OCI-LY1 (cell line): ENCODE data around the gene TAS1R3.
"Not testable (repeated sequence)": the region's sequence is repeated elsewhere in the genome, so short reads cannot be mapped to it uniquely, and the experiment has no call there.

Experiments
- H2AFZ ChIP-seq: fragments of 200-600 bp; sonication (generic), shearing (Covaris generic); 2 replicates; pipeline ENCODE4 v1.6.0; 2014; ENCODE audit warnings: antibody characterized with exemption, mild to moderate bottlenecking, low read length
- H3F3A ChIP-seq: fragments of 200-600 bp; sonication (generic), shearing (Covaris generic); 2 replicates; pipeline ENCODE4 v1.6.0; 2014; ENCODE audit warnings: mild to moderate bottlenecking, antibody characterized with exemption, low read length, moderate library complexity; ENCODE audit not compliant: insufficient read depth
- H3K27ac ChIP-seq: fragments of 200-600 bp; sonication (generic); 2 replicates; pipeline ENCODE4 v1.5.1; 2014; ENCODE audit warnings: low read length, mixed run types, mild to moderate bottlenecking, low read depth; ENCODE audit not compliant: poor library complexity, severe bottlenecking
- H3K27me3 ChIP-seq: fragments of 200-600 bp; sonication (generic); 2 replicates; pipeline ENCODE4 v1.6.0; 2014; ENCODE audit warnings: antibody characterized with exemption, mild to moderate bottlenecking, low read length, moderate library complexity; ENCODE audit not compliant: insufficient read depth
- H3K36me3 ChIP-seq: fragments of 200-600 bp; sonication (generic); 2 replicates; pipeline ENCODE4 v1.6.1; 2014; ENCODE audit warnings: mild to moderate bottlenecking, antibody characterized with exemption, low read length, moderate library complexity, mixed read lengths; ENCODE audit not compliant: insufficient read depth
- H3K4me1 ChIP-seq: fragments of 200-600 bp; sonication (generic); 2 replicates; pipeline ENCODE4 v1.5.1; 2014; ENCODE audit warnings: mild to moderate bottlenecking, low read length, moderate library complexity; ENCODE audit not compliant: insufficient read depth, severe bottlenecking
- H3K4me2 ChIP-seq: fragments of 200-600 bp; sonication (generic), shearing (Covaris generic); 2 replicates; pipeline ENCODE4 v1.6.1; 2014; ENCODE audit warnings: low read length
- H3K4me3 ChIP-seq: fragments of 200-600 bp; sonication (generic); 2 replicates; pipeline ENCODE4 v1.5.1; 2014; ENCODE audit warnings: low read length, low read depth, mild to moderate bottlenecking, mixed read lengths; ENCODE audit not compliant: poor library complexity, severe bottlenecking
- H3K79me2 ChIP-seq: fragments of 200-600 bp; shearing (Covaris generic); 2 replicates; pipeline ENCODE4 v1.6.1; 2016; ENCODE audit warnings: mixed run types, low read length, mixed read lengths; ENCODE audit not compliant: insufficient read depth
- H3K9ac ChIP-seq: fragments of 200-600 bp; sonication (generic), shearing (Covaris generic); 2 replicates; pipeline ENCODE4 v1.6.1; 2014; ENCODE audit warnings: mild to moderate bottlenecking, low read length, mixed read lengths
- H3K9me2 ChIP-seq: fragments of 200-600 bp; sonication (generic), shearing (Covaris generic); 2 replicates; pipeline ENCODE4 v1.6.1; 2014; ENCODE audit warnings: low read depth, mild to moderate bottlenecking, low read length, mixed read lengths
- H3K9me3 ChIP-seq: fragments of 200-600 bp; shearing (Covaris generic); 2 replicates; pipeline ENCODE4 v1.6.1; 2014; ENCODE audit warnings: low read length, mixed read lengths
- H4K20me1 ChIP-seq: fragments of 200-600 bp; sonication (generic), shearing (Covaris generic); 2 replicates; pipeline ENCODE4 v1.6.0; 2016; ENCODE audit warnings: mild to moderate bottlenecking, low read length; ENCODE audit not compliant: insufficient read depth
- CTCF ChIP-seq: fragments of 200-600 bp; sonication (generic), shearing (Covaris generic); IDR thresholded peaks from 2 replicates; pipeline ENCODE4 v1.5.1; 2017; ENCODE audit warnings: mild to moderate bottlenecking, antibody characterized with exemption, low read length, moderate library complexity, mixed read lengths
- EZH2 ChIP-seq: fragments of 200-600 bp; sonication (generic), shearing (Covaris generic); IDR thresholded peaks from 2 replicates; pipeline ENCODE4 v1.8.0; 2017; ENCODE audit warnings: borderline replicate concordance, mixed run types, mild to moderate bottlenecking, antibody characterized with exemption, low read length, moderate library complexity, mixed read lengths

The TAS1R3 gene

GRCh38 chr1:1365875-1366698 is 35.0 kb downstream of the TAS1R3 start:
- Histone ChIP-seq H3K9me3 (peaks cover 3% of the 10 kb centered on the region), H3K9ac (no peak overlapping the region), H3K9me2 (no peaks in the 10 kb centered on the region), H3K4me2 (no peak overlapping the region), H4K20me1 (no peaks in the 10 kb centered on the region), H3K4me3 (no peak overlapping the region), H3K36me3 (no peaks in the 10 kb centered on the region), H3K27me3 (no peaks in the 10 kb centered on the region; the same call in 1 of the 2 replicates), H2AFZ (no peak overlapping the region), H3K79me2 (no peaks in the 10 kb centered on the region), H3K27ac (no peak overlapping the region), H3F3A (no peaks in the 10 kb centered on the region), H3K4me1 (no peaks in the 10 kb centered on the region)
- no peak for TF ChIP-seq EZH2
- TF ChIP-seq CTCF = no peak

DNA sequence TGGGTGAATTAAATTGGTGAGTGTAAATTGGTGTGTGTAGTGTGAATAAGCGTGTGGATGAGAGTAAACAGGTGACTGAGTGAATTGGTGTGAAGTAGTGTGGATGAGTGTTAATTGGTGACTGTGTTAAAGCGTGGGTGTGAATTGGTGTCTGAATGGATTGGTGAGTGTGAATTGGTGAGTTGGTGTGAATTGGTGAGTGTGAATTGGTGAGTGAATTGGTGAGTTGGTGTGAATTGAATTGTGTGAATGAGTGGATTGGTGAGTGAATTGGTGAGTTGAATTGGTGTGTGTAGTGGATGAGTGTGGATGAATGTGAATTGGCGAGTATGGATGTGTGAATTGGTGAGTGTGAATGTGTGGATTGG is 35.6 kb downstream of the TAS1R3 start:
- Histone ChIP-seq H3K9ac (no peak overlapping the region), H3K9me3 (peaks cover 3% of the 10 kb centered on the region), H3K9me2 (no peaks in the 10 kb centered on the region), H2AFZ (no peak overlapping the region), H4K20me1 (no peaks in the 10 kb centered on the region), H3K4me2 (no peak overlapping the region), H3F3A (no peaks in the 10 kb centered on the region), H3K27me3 (no peaks in the 10 kb centered on the region), H3K4me3 (no peak overlapping the region), H3K79me2 (no peaks in the 10 kb centered on the region), H3K4me1 (peaks cover 2% of the 10 kb centered on the region), H3K36me3 (peaks cover 4% of the 10 kb centered on the region; the same call in 1 of the 2 replicates), H3K27ac (no peak overlapping the region)
- TF ChIP-seq CTCF (no peak), EZH2 (no peak)

GRCh38 chr1:1367315-1367714 is 36.2 kb downstream of the TAS1R3 start:
- TF ChIP-seq CTCF (no peak), EZH2 (no peak)
- H3K27me3 ChIP-seq = no peaks in the 10 kb centered on the region
- H3K9me2 ChIP-seq = no peaks in the 10 kb centered on the region

DNA sequence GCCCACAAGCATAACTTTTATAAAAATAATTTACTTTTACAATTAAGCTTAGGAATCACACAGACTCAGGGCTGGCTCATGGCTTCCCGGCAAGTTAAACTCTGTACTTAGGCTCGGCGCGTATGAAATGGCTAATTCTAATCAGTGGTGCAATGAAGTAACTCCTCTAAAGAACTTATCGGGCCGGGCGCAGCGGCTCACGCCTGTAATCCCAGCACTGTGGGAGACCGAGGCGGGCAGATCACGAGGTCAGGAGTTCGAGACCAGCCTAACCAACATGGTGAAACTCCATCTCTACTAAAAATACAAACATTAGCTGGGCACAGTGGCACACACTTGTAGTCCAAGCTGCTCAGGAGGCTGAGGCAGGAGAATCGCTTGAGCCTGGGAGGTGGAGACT is 39.0 kb downstream of the TAS1R3 start:
- H3K27ac ChIP-seq, H3K9ac ChIP-seq, H2AFZ ChIP-seq, H3K27me3 ChIP-seq, H3K9me3 ChIP-seq, H3F3A ChIP-seq, H3K9me2 ChIP-seq, H4K20me1 ChIP-seq, H3K4me3 ChIP-seq, H3K4me2 ChIP-seq: not testable (repeated sequence)
- Histone ChIP-seq H3K36me3 (peaks cover 14% of the 10 kb centered on the region; the same call in 1 of the 2 replicates), H3K4me1 (peaks cover 27% of the 10 kb centered on the region), H3K79me2 (peaks cover 10% of the 10 kb centered on the region; the same call in 1 of the 2 replicates)

More at GRCh38 chr1:1367315-1367714, 36.2 kb downstream of the TAS1R3 start:
- H3K4me3 ChIP-seq = no peak overlapping the region
- H3K4me1 ChIP-seq = peaks cover 8% of the 10 kb centered on the region
- H3K9me3 ChIP-seq = peaks cover 3% of the 10 kb centered on the region
- no peak overlapping the region for H3K4me2 ChIP-seq
- H3F3A ChIP-seq = no peaks in the 10 kb centered on the region
- H2AFZ ChIP-seq = no peak overlapping the region
- no peak overlapping the region for H3K9ac ChIP-seq
- no peak overlapping the region for H3K27ac ChIP-seq
- H4K20me1 ChIP-seq = no peaks in the 10 kb centered on the region
- H3K36me3 ChIP-seq = peaks cover 6% of the 10 kb centered on the region; the same call in 1 of the 2 replicates
- no peaks in the 10 kb centered on the region for H3K79me2 ChIP-seq
